ENCODE measurements around the gene FAM47C.

DNA sequence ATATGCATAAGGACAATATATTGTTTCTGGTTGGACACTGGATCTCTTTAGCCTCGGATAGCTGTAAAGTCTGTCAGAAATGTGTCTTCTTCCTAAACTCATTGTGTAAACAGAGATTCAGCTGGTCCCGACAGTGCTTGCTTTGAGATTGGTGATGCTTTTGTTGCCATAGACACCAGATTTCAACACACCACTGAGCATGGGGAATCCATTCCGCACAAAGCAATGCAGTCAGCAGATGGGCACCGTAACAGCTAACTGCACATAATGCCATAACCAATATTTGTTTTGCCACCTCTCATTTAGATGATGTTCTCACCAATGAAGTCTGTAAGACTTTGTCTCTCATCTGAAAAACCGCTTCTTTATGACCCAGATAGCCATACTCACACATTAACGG lies 33.3 kb upstream of the FAM47C start:
- TF ChIP-seq EZH2phosphoT487 (IDR thresholded peaks at IDR 0.05; ENCODE audit: low read length) (no peak), EZH2 (optimal IDR thresholded peaks at IDR 0.05; ENCODE audit: low read depth, low read length) (no peak)
- TF ChIP-seq, protein P1, sequence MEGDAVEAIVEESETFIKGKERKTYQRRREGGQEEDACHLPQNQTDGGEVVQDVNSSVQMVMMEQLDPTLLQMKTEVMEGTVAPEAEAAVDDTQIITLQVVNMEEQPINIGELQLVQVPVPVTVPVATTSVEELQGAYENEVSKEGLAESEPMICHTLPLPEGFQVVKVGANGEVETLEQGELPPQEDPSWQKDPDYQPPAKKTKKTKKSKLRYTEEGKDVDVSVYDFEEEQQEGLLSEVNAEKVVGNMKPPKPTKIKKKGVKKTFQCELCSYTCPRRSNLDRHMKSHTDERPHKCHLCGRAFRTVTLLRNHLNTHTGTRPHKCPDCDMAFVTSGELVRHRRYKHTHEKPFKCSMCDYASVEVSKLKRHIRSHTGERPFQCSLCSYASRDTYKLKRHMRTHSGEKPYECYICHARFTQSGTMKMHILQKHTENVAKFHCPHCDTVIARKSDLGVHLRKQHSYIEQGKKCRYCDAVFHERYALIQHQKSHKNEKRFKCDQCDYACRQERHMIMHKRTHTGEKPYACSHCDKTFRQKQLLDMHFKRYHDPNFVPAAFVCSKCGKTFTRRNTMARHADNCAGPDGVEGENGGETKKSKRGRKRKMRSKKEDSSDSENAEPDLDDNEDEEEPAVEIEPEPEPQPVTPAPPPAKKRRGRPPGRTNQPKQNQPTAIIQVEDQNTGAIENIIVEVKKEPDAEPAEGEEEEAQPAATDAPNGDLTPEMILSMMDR (IDR thresholded peaks at IDR 0.05; ENCODE audit: low read length) = no peak

Measured in MM.1S (cell line).